HG02678 (cell line): ENCODE measurements around the gene PLAGL2.
"Not testable (repeated sequence)": the region's sequence is repeated elsewhere in the genome, so short reads cannot be mapped to it uniquely, and the experiment has no call there.

Source experiments
- ATAC-seq: cut with Tn5 transposase; IDR thresholded peaks from one replicate; pipeline ENCODE4 v1.9.1; 2021; ENCODE audit warnings: mild to moderate bottlenecking, moderate library complexity; ENCODE audit not compliant: unreplicated experiment

Gene PLAGL2

GRCh38 chr20:32207626-32208498, at the start of gene PLAGL2, which contains the start of gene POFUT1:
Gene PLAGL2 (minus strand): TSS chr20:32207743. CDS start chr20:32202178, 5,565 bp downstream.
Gene POFUT1 (plus strand): TSS chr20:32207880. CDS start chr20:32207942, 62 bp downstream.
- ATAC-seq: peak; percentile 89

DNA sequence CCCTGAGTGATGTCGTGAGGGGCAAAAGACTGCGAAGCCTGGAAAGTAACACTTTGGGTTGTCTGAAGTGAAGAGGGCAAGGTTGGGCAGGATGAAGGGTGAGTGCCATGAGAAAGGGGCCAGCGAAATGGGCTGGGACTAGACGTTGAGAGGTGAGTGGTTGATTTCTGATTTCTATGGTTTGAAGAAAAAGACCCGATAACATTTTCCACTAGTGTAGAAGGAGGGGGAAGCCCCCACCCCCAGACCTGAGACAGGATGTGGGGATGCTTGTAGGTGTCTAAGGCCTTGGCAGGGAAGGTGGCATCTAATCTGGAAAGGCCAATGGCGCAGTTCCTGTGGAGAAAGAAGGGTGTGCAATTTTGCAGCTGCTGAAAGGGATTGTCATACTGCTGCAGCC, 44.6 kb upstream of the PLAGL2 start:
- no peak for ATAC-seq

GRCh38 chr20:32251470-32251869, 43.9 kb upstream of the PLAGL2 start:
- no peak for ATAC-seq

DNA sequence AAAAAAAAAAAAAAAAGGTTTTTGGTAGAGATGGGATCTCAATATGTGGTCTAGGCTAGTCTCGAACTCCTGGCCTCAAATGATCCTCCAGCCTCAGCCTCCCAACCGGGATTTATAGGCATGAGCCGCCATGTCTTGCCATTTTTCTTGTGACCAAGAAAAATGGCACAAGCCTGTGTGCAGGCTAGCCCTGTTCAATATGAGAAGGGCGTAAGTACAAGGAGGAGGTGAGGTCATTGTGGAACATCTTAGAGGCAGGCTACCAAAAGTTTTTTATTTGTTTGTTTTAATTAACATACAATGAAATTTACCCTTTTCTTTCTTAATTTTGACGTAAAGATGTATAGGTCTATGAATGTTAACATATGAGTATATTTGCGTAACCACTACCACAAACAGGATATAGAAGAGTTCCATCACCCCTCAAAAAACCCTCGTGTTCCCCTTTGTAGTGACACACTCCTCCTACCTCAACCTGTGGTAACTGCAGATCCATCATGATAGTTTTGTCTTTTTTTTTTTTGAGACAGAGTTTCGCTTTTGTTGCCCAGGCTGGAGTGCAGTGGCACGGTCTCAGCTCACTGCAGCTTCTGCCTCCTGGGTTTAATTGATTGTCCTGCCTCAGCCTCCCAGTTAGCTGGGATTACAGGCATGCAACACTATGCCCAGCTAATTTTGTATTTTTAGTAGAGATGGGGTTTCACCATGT, 41.6 kb upstream of the PLAGL2 start:
- no peak for ATAC-seq

- ATAC-seq: no peak
Observed at GRCh38 chr20:32248043-32248442, 40.5 kb upstream of the PLAGL2 start.

GRCh38 chr20:32246208-32246607, 38.7 kb upstream of the PLAGL2 start:
- not testable (repeated sequence) for ATAC-seq

GRCh38 chr20:32244959-32245358, 37.4 kb upstream of the PLAGL2 start:
- ATAC-seq: no peak

- ATAC-seq: no peak
Observed at GRCh38 chr20:32244150-32244823, 36.7 kb upstream of the PLAGL2 start.

DNA sequence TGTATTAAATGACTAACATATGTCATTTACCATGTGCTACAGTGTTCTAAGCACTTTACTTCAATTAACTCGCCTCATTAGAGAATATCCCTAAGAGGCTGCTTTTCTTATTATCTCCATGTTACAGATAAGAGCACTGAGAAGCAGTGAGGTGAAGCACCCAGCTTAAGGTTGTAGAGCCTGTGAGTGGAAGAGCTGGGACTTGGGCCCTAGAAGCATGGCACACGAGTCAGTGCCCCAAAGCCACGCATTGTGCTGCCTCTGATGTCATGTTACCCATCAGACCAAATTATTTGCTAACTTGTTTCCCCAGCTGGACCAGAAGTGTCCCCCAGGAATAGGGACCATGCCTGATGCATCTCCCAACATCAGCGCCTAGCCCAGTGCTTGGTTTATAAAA, 34.3 kb upstream of the PLAGL2 start:
- no peak for ATAC-seq

DNA sequence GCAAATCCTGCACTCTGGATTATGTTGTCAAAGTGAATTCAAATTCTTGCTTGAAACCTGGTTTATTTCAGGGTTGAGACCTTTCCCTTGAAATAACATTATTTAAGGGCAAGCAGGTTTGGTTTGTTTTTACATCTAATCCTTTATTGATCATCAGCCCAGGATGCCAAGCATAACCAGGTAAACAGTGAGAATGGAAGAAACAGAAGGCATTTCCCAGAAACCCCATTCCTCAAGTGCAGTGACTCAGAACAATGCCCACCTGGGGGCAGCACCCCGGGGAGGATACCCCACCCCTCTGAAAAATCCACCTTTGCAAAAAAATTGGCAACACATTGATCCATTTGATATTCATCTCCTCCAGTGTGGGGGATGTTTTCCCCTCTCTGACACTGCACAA, 32.7 kb upstream of the PLAGL2 start:
- ATAC-seq: no peak

DNA sequence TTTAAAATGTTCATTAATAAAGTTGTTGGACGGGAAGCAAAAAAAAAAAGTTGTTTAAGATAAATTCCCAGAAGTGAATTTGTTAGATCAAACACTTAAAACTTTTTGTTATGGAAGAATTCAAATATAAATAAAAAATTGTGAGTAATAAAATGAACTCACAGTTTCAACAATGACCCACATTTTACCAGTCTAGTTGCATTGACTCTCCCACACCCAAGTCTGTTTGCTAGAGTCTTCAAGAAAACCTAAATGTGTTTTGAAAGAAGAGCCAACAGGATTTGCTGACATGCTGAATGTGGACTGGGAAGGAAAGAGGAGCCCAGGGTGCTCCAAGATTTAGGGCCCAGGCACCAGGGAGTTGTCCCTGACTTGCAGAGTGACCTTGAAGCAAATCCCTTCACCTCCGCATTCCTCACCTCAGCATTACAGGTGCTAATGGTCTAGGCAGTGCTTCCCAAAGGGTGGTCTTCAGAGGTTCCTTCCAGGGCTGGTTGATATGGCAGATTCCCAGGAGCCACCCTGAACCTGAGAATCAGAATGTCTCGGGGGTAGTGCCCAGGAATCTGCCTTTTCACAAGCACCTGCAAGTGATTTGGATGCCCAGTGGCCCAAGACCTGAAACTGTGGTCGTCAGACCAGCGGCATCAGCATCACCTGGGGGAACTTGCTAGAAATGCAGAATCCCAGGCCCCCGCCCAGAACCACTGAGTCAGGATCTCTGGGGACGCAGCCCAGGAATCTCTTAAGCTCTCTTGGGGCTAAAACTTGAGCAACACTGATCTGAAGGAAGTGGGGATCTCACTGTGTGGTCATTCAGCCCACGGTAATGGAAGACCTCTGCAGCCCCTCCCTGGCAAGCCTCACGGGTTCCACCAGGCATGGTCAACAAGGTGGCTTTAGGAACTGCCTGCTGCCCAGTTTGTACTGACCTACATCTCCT, 31.2 kb upstream of the PLAGL2 start:
- no peak for ATAC-seq

- no peak for ATAC-seq
Observed at GRCh38 chr20:32237419-32237818, 29.9 kb upstream of the PLAGL2 start.

DNA sequence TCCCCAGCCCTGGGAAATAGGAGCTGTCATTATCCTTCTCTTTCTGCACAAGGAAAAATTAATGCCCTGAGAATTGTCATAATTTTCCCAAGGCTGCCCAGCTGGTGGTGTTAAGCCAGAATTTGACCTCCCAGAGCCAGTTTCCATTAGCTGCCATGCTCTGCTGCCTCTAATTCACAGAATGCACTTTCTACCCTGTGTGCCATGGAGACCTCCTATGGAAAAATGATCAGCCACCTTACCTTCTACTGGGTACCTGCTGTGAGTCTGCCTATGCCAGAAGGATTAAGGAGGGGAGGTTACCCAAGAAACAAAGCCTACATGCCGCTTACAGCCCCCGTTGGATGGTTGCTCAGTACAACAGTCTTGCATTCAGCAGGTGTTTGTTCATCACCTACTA, 29.3 kb upstream of the PLAGL2 start:
- no peak for ATAC-seq

- ATAC-seq: no peak
Observed at GRCh38 chr20:32236048-32236533, 28.5 kb upstream of the PLAGL2 start.

- ATAC-seq: no peak
Observed at GRCh38 chr20:32235331-32236047, 27.9 kb upstream of the PLAGL2 start.

GRCh38 chr20:32234135-32234808, 26.7 kb upstream of the PLAGL2 start:
- ATAC-seq: no peak

DNA sequence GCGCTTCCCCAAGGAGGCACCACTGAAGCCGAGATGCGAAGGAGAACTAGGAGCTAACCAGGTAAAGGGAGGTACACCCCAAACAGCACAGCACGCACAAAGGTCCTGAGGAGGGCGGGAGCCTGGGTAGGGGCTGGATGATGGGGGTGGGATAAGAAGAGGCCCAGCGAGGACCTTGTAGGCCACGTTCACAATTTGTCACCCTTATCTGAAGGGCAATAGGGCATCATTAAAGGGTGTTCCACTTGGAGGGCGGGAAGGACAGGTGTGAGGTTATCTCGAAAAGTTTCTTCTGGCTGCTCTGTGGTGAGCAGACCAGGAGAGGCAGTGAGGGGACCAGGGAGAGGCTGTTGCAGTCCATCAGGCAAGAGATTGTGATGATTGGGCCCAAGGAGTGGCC, 25.7 kb upstream of the PLAGL2 start:
- ATAC-seq: no peak

GRCh38 chr20:32232326-32232886, 24.9 kb upstream of the PLAGL2 start:
- ATAC-seq: no peak

- ATAC-seq: no peak
Observed at GRCh38 chr20:32231847-32232246, 24.3 kb upstream of the PLAGL2 start.
